HCT116 (cell line): ENCODE data around the gene TBL1X. TPM values are rescaled to one million over a fixed set of nuclear protein-coding genes. Genes with fewer than 3 reads are reported as not detected.

Experiments
- ATAC-seq: fragments of 200-7000 bp; cut with Tn5 transposase; 2 replicates; pipeline ENCODE4 v1.9.1; 2020; ENCODE audit warnings: mild to moderate bottlenecking, moderate library complexity
- BruUV-seq: library from RNA; stranded (reverse); fragments of 400-500 nt; replicated peaks from 2 replicates; lab custom pipeline; 2021; lab: Mats Ljungman, UMichigan
- CTCF ChIA-PET: fragments of 300-600 bp; sonication (Branson Sonifier 250); formaldehyde crosslinking; loops from one replicate; lab custom pipeline; 2021; ENCODE audit warnings: antibody characterized with exemption; lab: Charles Lee
- POLR2A ChIA-PET: fragments of 300-600, 350-600 bp; sonication (Branson Sonifier 250); formaldehyde crosslinking; loops from one replicate; lab custom pipeline; 2021; ENCODE audit warnings: antibody characterized with exemption; lab: Charles Lee
- RAD21 ChIA-PET, 2 experiments: fragments of 300-600 bp; sonication (Branson Sonifier 250); formaldehyde crosslinking; loops; one replicate each; lab custom pipeline; 2023; ENCODE audit warnings: low total read pairs in 2 of 2; ENCODE audit not compliant: uncharacterized antibody in 2 of 2, unreplicated experiment in 2 of 2, low non-redundant PET in 1 of 2; lab: Charles Lee
- DNase-seq: peaks from one replicate; pipeline ENCODE4 v3.0.0-alpha.2; 2010; ENCODE audit warnings: low read depth, low spot score
- H2AFZ ChIP-seq: fragments of 200-600 bp; shearing (Covaris generic), sonication (generic); 2 replicates; pipeline ENCODE4 v1.6.1; 2017; ENCODE audit warnings: low read depth, mixed run types, mixed read lengths, antibody characterized with exemption, low read length; ENCODE audit not compliant: poor library complexity, severe bottlenecking
- H3K27ac ChIP-seq: 2 replicates; pipeline ENCODE4 v1.5.1; 2012; ENCODE audit warnings: low read depth, low read length
- H3K27me3 ChIP-seq: fragments of 200-600 bp; sonication (generic); 2 replicates; pipeline ENCODE4 v1.6.1; 2016; ENCODE audit warnings: mixed run types, low read length, mixed read lengths; ENCODE audit not compliant: insufficient read depth
- H3K36me3 ChIP-seq, 2 experiments: fragments of 200-500 bp in 1 of 2; fragments of 200-600 bp in 1 of 2; sonication (Bioruptor generic) in 1 of 2; sonication (generic) in 1 of 2; 2 replicates each; pipeline versions ENCODE4 v1.5.1 to v1.6.1; 2014 to 2016; ENCODE audit warnings: low read length in 2 of 2, inconsistent platforms in 1 of 2, mixed read lengths in 1 of 2, mixed run types in 1 of 2; ENCODE audit not compliant: insufficient read depth in 2 of 2, control insufficient read depth in 1 of 2
- H3K4me1 ChIP-seq, 2 experiments: fragments of 200-600 bp in 1 of 2; sonication (generic) in 1 of 2; 2 replicates each; pipeline versions ENCODE4 v1.5.1 to v1.6.1; 2012 to 2017; ENCODE audit warnings: low read length in 2 of 2, inconsistent platforms in 1 of 2, mild to moderate bottlenecking in 1 of 2, mixed read lengths in 1 of 2, mixed run types in 1 of 2, moderate library complexity in 1 of 2; ENCODE audit not compliant: insufficient read depth in 2 of 2, control insufficient read depth in 1 of 2
- H3K4me2 ChIP-seq: fragments of 200-600 bp; sonication (generic); 2 replicates; pipeline ENCODE4 v1.6.1; 2017; ENCODE audit warnings: mixed run types, low read length, mixed read lengths
- H3K4me3 ChIP-seq, 2 experiments: fragments of 200-600 bp in 1 of 2; sonication (generic) in 1 of 2; replicated peaks in 1 of 2; 2 replicates each; pipeline ENCODE4 v1.5.1; 2011 to 2016; ENCODE audit warnings: low read length in 2 of 2, control low read depth in 1 of 2, low read depth in 1 of 2, mild to moderate bottlenecking in 1 of 2, mixed read lengths in 1 of 2, mixed run types in 1 of 2
- H3K79me2 ChIP-seq: fragments of 200-600 bp; sonication (generic); 2 replicates; pipeline ENCODE4 v1.6.1; 2017; ENCODE audit warnings: mild to moderate bottlenecking, mixed run types, low read length, moderate library complexity, mixed read lengths; ENCODE audit not compliant: insufficient read depth
- H3K9ac ChIP-seq: fragments of 200-600 bp; sonication (generic); 2 replicates; pipeline ENCODE4 v1.6.1; 2016; ENCODE audit warnings: low read length, mixed read lengths
- H3K9me2 ChIP-seq: fragments of 200-600 bp; sonication (generic), shearing (Covaris generic); 2 replicates; pipeline ENCODE4 v1.6.1; 2017; ENCODE audit warnings: mixed run types, mild to moderate bottlenecking, moderate library complexity; ENCODE audit not compliant: insufficient read depth
- H3K9me3 ChIP-seq, 2 experiments: fragments of 200-500 bp in 1 of 2; fragments of 200-600 bp in 1 of 2; sonication (Bioruptor generic) in 1 of 2; sonication (generic) in 1 of 2; 2 replicates each; pipeline ENCODE4 v1.6.1; 2014 to 2017; ENCODE audit warnings: low read length in 2 of 2, mixed read lengths in 2 of 2, inconsistent platforms in 1 of 2, low read depth in 1 of 2, mild to moderate bottlenecking in 1 of 2, mixed run types in 1 of 2, moderate library complexity in 1 of 2; ENCODE audit not compliant: control insufficient read depth in 1 of 2, insufficient read depth in 1 of 2
- H4K20me1 ChIP-seq: fragments of 200-600 bp; sonication (generic), shearing (Covaris generic); 2 replicates; pipeline ENCODE4 v1.6.1; 2017; ENCODE audit warnings: mixed run types, mild to moderate bottlenecking, moderate library complexity; ENCODE audit not compliant: insufficient read depth
- CBX3 ChIP-seq: IDR thresholded peaks from 2 replicates; pipeline ENCODE4 v1.6.1; 2012; ENCODE audit warnings: low read depth
- EGR1 ChIP-seq: IDR thresholded peaks from 2 replicates; pipeline ENCODE4 v1.6.1; 2012; ENCODE audit warnings: low read depth
- ELF1 ChIP-seq: IDR thresholded peaks from 2 replicates; pipeline ENCODE4 v1.6.1; 2012; ENCODE audit warnings: low read depth, borderline replicate concordance
- EZH2 ChIP-seq: fragments of 200-600 bp; sonication (generic); IDR thresholded peaks from 2 replicates; pipeline ENCODE4 v1.6.1; 2017; ENCODE audit warnings: antibody characterized with exemption, mixed run types
- JUND ChIP-seq: IDR thresholded peaks from 2 replicates; pipeline ENCODE4 v1.6.1; 2012
- MAX ChIP-seq: IDR thresholded peaks from 2 replicates; pipeline ENCODE4 v1.6.1; 2012
- POLR2A ChIP-seq: IDR thresholded peaks from 2 replicates; pipeline ENCODE4 v1.7.0; 2011; ENCODE audit warnings: borderline replicate concordance; ENCODE audit not compliant: insufficient read depth, insufficient read length; ENCODE audit errors: extremely low read depth
- POLR2AphosphoS5 ChIP-seq: IDR thresholded peaks from 2 replicates; pipeline ENCODE4 v1.6.1; 2011; ENCODE audit warnings: mild to moderate bottlenecking, low read depth, low read length, moderate library complexity
- REST ChIP-seq: IDR thresholded peaks from 2 replicates; pipeline ENCODE4 v1.6.1; 2012; ENCODE audit warnings: low read depth
- SP1 ChIP-seq: IDR thresholded peaks from 2 replicates; pipeline ENCODE4 v1.6.1; 2012; ENCODE audit warnings: low read depth
- YY1 ChIP-seq: IDR thresholded peaks from 2 replicates; pipeline ENCODE4 v1.6.1; 2011; ENCODE audit warnings: low read length, low read depth, moderate library complexity, mild to moderate bottlenecking; ENCODE audit not compliant: insufficient replicate concordance; ENCODE audit errors: extremely low read depth
- ZFX ChIP-seq: fragments of 450-650 bp; IDR thresholded peaks from 2 replicates; pipeline ENCODE4 v1.6.1; 2017
- intact Hi-C: fragments of 100-400 bp; cut with micrococcal nuclease; formaldehyde crosslinking; loops from 2 replicates; pipeline ENCODE4 v1.10.0; 2022
- total RNA-seq: library from RNA; stranded (reverse); gene quantifications from one replicate; pipeline ENCODE4 v1.2.1, GENCODE V29; 2021; ENCODE audit not compliant: unreplicated experiment
- TF ChIP-seq, protein P1 (sequence below): IDR thresholded peaks from 2 replicates; pipeline ENCODE4 v1.6.1; 2012

TBL1X gene
- total RNA-seq, 1 experiment from 2014 or later = 37.8 TPM

DNA sequence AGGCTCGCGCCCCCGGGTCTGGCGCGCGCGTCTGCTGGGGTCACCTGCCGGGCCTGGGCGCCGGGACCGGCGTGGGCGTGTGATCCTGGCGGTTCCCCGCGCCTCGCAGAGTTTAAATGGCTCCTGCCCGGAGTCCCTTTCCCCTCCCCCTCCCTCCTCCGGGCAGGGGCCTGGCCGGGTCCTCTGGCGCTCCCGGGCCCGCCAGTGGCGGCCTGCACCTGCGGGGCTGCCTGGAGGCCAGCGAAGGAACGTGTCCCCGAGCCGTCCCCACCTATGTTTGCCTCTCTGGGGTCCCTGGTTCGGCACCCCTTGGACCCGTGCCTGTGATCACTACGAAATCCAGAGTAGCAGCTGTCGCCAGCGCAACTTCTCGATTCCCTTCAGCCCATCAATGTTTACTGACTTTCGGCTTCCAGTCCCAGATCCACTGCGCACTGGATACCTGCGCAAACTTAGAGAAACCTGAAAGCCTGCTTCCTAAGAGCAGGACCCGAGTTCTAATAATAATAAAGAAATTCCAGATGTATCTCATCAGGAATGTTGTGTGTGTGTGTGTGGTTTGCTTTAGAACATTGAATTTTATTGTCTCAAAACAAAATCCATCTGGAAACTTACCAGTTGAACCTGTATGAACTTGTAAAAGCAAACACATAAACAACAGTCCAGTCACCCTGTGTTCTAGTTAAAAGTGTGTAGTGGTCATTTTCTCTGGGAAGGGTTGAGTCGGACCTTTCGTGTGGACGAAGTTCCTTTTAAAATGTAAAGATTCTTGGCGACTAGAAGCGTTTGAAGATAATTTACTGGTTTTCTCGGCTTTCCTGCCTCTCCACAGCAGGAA is 322.2 kb downstream of the TBL1X start:
- ChIA-PET RAD21 (no interaction called here), CTCF (no interaction called here), POLR2A (no interaction called here)
- Histone ChIP-seq H3K27ac (peak overlapping the region; percentile 63; the same call in 1 of the 2 replicates), H3K79me2 (no peaks in the 10 kb centered on the region), H2AFZ (no peak overlapping the region), H3K9ac (peak overlapping the region; percentile 46; the same call in 1 of the 2 replicates), H3K4me3 (peak overlapping the region; percentile 48 to 60), H3K36me3 (no peaks in the 10 kb centered on the region), H3K9me3 (no peaks in the 10 kb centered on the region), H3K4me2 (peak overlapping the region; percentile 76), H3K4me1 (peaks cover 0 to 20% of the 10 kb centered on the region in 2 experiments; a peak in 3 of 4 replicates), H3K27me3 (no peaks in the 10 kb centered on the region), H4K20me1 (no peaks in the 10 kb centered on the region), H3K9me2 (no peaks in the 10 kb centered on the region)
- no TSS peak for BruUV-seq
- DNase-seq = no peak
- intact Hi-C loops = loop anchor here (5.0 kb wide), 1 partner anchor 40 kb away; no protein-coding TSS in a partner anchor
- TF ChIP-seq REST = no peak
- TF ChIP-seq CBX3 = no peak
- no peak for TF ChIP-seq MAX
- no peak for TF ChIP-seq EZH2
- TF ChIP-seq EGR1 = 0 out of 2 replicates have a peak, but pooled peaks have one; percentile 35
- no peak for TF ChIP-seq SP1
- TF ChIP-seq POLR2AphosphoS5 = no peak
- no peak for TF ChIP-seq POLR2A
- no peak for TF ChIP-seq YY1
- TF ChIP-seq, protein P1, sequence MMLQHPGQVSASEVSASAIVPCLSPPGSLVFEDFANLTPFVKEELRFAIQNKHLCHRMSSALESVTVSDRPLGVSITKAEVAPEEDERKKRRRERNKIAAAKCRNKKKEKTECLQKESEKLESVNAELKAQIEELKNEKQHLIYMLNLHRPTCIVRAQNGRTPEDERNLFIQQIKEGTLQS = no peak
- TF ChIP-seq ELF1 = no peak
- TF ChIP-seq JUND = no peak
- TF ChIP-seq ZFX = peak; percentile 14; the same call in 1 of the 2 replicates
- peak; percentile 47 for ATAC-seq
